ENCODE measurements around the gene PCDH12. TPM values are rescaled to one million over a fixed set of nuclear protein-coding genes. Genes with fewer than 3 reads are reported as not detected.

Gene PCDH12
- total and polyA plus RNA-seq, 2 donors (not counting 3 experiments of a cell fraction or from before 2014, with no cell fraction given), result 6.2 to 20.4 TPM

DNA sequence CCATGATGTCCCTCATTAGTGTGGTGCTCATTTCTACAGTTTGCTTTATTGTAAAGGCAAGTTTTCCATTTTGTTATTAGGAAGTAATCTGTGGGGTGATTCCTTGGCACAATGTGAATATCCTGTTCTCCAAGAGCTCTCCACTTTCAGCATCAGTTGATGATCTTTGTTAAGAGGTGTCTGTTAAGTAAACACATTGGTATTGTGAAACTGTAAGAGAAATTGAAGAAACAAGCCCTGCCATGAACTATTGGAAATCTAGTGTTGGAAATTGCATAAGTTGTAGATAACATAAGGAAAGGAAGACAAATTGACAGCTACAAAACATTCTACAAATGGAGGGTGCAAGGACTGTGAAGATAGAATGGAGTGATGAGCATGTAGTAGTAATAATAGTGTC lies 28.1 kb upstream of the PCDH12 start:
- Histone ChIP-seq H4K20me1 (replicated peaks; ENCODE audit: control insufficient read depth, extremely low read depth, insufficient read depth, low read length) (no peaks in the 10 kb centered on the region), H3K27ac (ENCODE audit: insufficient read depth, low read depth, low read length) (no peak overlapping the region), H3K36me3 (ENCODE audit: control insufficient read depth in 2 of 2, extremely low read depth in 1 of 2, insufficient read depth in 2 of 2, low read length in 2 of 2) (peaks cover 18 to 26% of the 10 kb centered on the region in 2 experiments), H3K9ac (replicated peaks; ENCODE audit: extremely low read depth, insufficient read depth, low read length) (no peak overlapping the region), H3K27me3 (ENCODE audit: control insufficient read depth in 2 of 2, insufficient read depth in 2 of 2, low read length in 2 of 2) (no peaks in the 10 kb centered on the region), H3K4me1 (ENCODE audit: control insufficient read depth, extremely low read depth, insufficient read depth, low read length) (no peaks in the 10 kb centered on the region), H3K9me1 (replicated peaks; ENCODE audit: control insufficient read depth, extremely low read depth, insufficient read depth, low read length) (no peaks in the 10 kb centered on the region), H3K9me3 (replicated peaks; ENCODE audit: control insufficient read depth, insufficient read depth, low read length) (no peaks in the 10 kb centered on the region), H3K4me2 (ENCODE audit: insufficient read depth, low read length) (no peak overlapping the region), H3K4me3 (replicated peaks in 1 of 3; ENCODE audit: insufficient read depth in 1 of 3, low read depth in 1 of 3, low read length in 3 of 3) (no peak overlapping the region), H2AFZ (ENCODE audit: low read depth, low read length) (no peak overlapping the region), H3K79me2 (ENCODE audit: control insufficient read depth, insufficient read depth, low read length) (no peaks in the 10 kb centered on the region)
- dilution Hi-C loops (cut with MboI; ENCODE audit: extremely low pct_ligation_motif_present, low sequenced_read_pairs) (loop anchor here (25.0 kb wide), 1 partner anchor 151 kb away; no protein-coding TSS in a partner anchor), intact Hi-C loops (cut with micrococcal nuclease) (no loop called here)
- ChIA-PET CTCF (interaction anchor here (0.5 to 1.5 kb wide), 4 partner anchors 52 to 159 kb away, joined by 3 to 5 read pairs (median 3); no protein-coding TSS in a partner anchor), POLR2A (no interaction called here)
- TF ChIP-seq MYC (IDR thresholded peaks at IDR 0.05; ENCODE audit: low read depth, low read length), result no peak
- no peak for TF ChIP-seq EZH2 (IDR thresholded peaks at IDR 0.05; ENCODE audit: borderline replicate concordance, low read depth, low read length, severe bottlenecking)
- no peak for TF ChIP-seq POLR2AphosphoS5 (IDR thresholded peaks at IDR 0.05; ENCODE audit: insufficient read depth, low read depth, low read length)
- TF ChIP-seq, protein P1, sequence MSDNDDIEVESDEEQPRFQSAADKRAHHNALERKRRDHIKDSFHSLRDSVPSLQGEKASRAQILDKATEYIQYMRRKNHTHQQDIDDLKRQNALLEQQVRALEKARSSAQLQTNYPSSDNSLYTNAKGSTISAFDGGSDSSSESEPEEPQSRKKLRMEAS (IDR thresholded peaks at IDR 0.05; ENCODE audit: insufficient read depth, insufficient read length), result no peak
- no peak for TF ChIP-seq FOS (IDR thresholded peaks at IDR 0.05; ENCODE audit: borderline replicate concordance, insufficient read depth, low read length)
- BruUV-seq (replicated peaks), result no TSS peak
- DNase-seq (ENCODE audit: low read depth, low spot score) (no peak), FAIRE-seq (no peak)

DNA sequence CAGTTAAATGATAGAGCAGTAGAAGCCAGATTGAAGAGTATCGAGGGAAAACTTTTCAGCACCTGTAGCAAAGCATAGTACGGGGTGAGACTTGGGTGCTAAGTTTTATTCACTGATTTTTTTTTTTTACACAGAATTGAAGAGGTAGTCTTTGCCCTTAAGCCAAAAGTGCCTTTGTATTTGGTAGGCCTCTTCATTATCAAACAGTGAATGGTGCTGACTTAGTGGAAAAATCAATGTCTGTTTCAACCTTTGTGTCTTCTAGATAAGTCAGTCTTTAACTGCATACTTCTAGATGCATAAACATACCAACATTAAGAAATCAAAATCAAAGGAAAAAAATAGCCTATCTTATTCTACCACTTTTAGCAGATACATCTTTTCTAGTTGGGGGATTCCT lies 24.6 kb upstream of the PCDH12 start:
- Histone ChIP-seq H3K27ac (ENCODE audit: insufficient read depth, low read depth, low read length) (no peak overlapping the region), H3K9me3 (replicated peaks; ENCODE audit: control insufficient read depth, insufficient read depth, low read length) (no peaks in the 10 kb centered on the region), H2AFZ (ENCODE audit: low read depth, low read length) (no peak overlapping the region), H4K20me1 (replicated peaks; ENCODE audit: control insufficient read depth, extremely low read depth, insufficient read depth, low read length) (no peaks in the 10 kb centered on the region), H3K79me2 (ENCODE audit: control insufficient read depth, insufficient read depth, low read length) (peaks cover 2% of the 10 kb centered on the region), H3K4me2 (ENCODE audit: insufficient read depth, low read length) (no peak overlapping the region), H3K27me3 (ENCODE audit: control insufficient read depth in 2 of 2, insufficient read depth in 2 of 2, low read length in 2 of 2) (no peaks in the 10 kb centered on the region), H3K4me1 (ENCODE audit: control insufficient read depth, extremely low read depth, insufficient read depth, low read length) (no peaks in the 10 kb centered on the region), H3K9ac (replicated peaks; ENCODE audit: extremely low read depth, insufficient read depth, low read length) (no peak overlapping the region), H3K4me3 (replicated peaks in 1 of 3; ENCODE audit: insufficient read depth in 1 of 3, low read depth in 1 of 3, low read length in 3 of 3) (no peak overlapping the region), H3K36me3 (ENCODE audit: control insufficient read depth in 2 of 2, extremely low read depth in 1 of 2, insufficient read depth in 2 of 2, low read length in 2 of 2) (peaks cover 31 to 39% of the 10 kb centered on the region in 2 experiments), H3K9me1 (replicated peaks; ENCODE audit: control insufficient read depth, extremely low read depth, insufficient read depth, low read length) (no peaks in the 10 kb centered on the region)
- TF ChIP-seq FOS (IDR thresholded peaks at IDR 0.05; ENCODE audit: borderline replicate concordance, insufficient read depth, low read length), result no peak
- TF ChIP-seq, protein P1 (IDR thresholded peaks at IDR 0.05; ENCODE audit: insufficient read depth, insufficient read length), result no peak
- TF ChIP-seq POLR2AphosphoS5 (IDR thresholded peaks at IDR 0.05; ENCODE audit: insufficient read depth, low read depth, low read length), result no peak
- DNase-seq (ENCODE audit: low read depth, low spot score), result no peak
- ChIA-PET CTCF (no interaction called here), POLR2A (no interaction called here)
- BruUV-seq (replicated peaks), result no TSS peak
- dilution Hi-C loops (cut with MboI; ENCODE audit: extremely low pct_ligation_motif_present, low sequenced_read_pairs), result loop anchor here (25.0 kb wide), 1 partner anchor 155 kb away; no protein-coding TSS in a partner anchor
- intact Hi-C loops (cut with micrococcal nuclease), result no loop called here
- no peak for FAIRE-seq
